ENCODE measurements around the gene ABHD14A. TPM values are rescaled to one million over a fixed set of nuclear protein-coding genes. Genes with fewer than 3 reads are reported as not detected.
"Not testable (repeated sequence)": the region's sequence is repeated elsewhere in the genome, so short reads cannot be mapped to it uniquely, and the experiment has no call there.

The ABHD14A gene
- total RNA-seq, 4 donors from 2014 or later, result 2.2 to 14.8 (median 5.0) TPM

DNA sequence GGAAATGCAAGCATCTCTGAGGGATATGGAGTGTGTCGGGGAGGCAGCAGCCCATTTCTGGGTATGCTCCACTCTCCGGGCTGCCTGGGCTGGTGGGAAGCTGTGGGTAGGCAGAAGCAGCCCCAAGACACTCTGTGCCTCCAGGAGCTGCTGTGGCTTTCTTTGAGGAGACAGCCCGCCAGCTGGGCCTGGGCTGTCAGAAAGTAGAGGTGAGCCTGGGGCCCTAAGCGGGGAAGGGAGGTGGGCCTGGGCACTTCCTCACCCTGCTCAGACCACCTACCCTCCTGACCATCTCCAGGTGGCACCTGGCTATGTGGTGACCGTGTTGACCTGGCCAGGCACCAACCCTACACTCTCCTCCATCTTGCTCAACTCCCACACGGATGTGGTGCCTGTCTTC is 10.2 kb downstream of the ABHD14A start:
- no peak overlapping the region for H3K4me3 ChIP-seq (ENCODE audit: low read depth, poor library complexity, severe bottlenecking)
- TF ChIP-seq, protein P1, sequence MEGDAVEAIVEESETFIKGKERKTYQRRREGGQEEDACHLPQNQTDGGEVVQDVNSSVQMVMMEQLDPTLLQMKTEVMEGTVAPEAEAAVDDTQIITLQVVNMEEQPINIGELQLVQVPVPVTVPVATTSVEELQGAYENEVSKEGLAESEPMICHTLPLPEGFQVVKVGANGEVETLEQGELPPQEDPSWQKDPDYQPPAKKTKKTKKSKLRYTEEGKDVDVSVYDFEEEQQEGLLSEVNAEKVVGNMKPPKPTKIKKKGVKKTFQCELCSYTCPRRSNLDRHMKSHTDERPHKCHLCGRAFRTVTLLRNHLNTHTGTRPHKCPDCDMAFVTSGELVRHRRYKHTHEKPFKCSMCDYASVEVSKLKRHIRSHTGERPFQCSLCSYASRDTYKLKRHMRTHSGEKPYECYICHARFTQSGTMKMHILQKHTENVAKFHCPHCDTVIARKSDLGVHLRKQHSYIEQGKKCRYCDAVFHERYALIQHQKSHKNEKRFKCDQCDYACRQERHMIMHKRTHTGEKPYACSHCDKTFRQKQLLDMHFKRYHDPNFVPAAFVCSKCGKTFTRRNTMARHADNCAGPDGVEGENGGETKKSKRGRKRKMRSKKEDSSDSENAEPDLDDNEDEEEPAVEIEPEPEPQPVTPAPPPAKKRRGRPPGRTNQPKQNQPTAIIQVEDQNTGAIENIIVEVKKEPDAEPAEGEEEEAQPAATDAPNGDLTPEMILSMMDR (IDR thresholded peaks at IDR 0.05), result no peak
- no peak for TF ChIP-seq POLR2A (IDR thresholded peaks at IDR 0.05)
- WGBS, 2 donors, result 85 to 90% methylated on average over 4 to 6 of the region's 6 CpGs
- intact Hi-C loops (cut with DNase I; ENCODE audit: low total_unique reads), result no loop called here
- DNase-seq (ENCODE audit: low spot score in 2 of 2), result no peak

DNA sequence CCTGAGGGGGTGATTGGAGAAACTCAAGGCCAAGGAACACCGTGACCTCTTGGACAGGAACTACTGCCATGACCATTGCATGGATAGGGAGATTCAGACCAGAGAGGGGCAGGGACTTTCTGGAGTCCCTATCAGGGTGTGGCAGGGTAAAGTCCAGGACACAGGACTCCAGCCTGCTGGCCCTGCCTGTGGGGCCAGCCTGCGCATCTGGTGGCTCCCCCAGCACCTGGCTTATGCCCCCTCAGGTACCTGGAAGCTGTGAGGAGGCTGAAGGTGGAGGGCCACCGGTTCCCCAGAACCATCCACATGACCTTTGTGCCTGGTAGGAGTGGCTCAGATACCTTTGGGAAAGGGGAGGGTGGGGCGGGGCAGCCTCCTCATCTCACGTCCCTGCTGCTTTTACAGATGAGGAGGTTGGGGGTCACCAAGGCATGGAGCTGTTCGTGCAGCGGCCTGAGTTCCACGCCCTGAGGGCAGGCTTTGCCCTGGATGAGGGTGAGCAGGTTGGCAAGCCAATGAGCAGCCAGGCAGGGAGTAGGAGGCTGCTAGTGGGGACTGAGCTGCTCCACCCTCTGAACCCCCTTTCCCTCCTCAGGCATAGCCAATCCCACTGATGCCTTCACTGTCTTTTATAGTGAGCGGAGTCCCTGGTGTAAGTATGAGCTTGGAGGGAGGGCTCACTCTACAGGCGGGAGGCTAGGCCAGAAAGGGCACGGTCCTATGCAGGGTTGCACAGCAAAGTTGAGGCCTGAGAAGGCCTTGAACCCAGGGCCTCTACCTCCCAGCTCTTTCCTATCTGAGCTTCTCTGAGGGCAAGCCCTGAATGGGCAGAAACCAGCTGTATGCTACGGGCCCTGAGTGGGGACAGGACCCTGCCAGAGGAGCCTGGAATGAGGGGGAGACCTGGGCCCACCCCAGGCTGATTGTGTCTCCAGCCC is 11.4 kb downstream of the ABHD14A start:
- H3K4me3 ChIP-seq (ENCODE audit: low read depth, poor library complexity, severe bottlenecking), result no peak overlapping the region
- no peak for TF ChIP-seq POLR2A (IDR thresholded peaks at IDR 0.05)
- TF ChIP-seq, protein P1 (IDR thresholded peaks at IDR 0.05), result no peak
- WGBS, 2 donors, result 74 to 79% methylated on average over 12 of the region's 12 CpGs
- intact Hi-C loops (cut with DNase I; ENCODE audit: low total_unique reads), result no loop called here
- DNase-seq (ENCODE audit: low spot score in 2 of 2), result no peak

DNA sequence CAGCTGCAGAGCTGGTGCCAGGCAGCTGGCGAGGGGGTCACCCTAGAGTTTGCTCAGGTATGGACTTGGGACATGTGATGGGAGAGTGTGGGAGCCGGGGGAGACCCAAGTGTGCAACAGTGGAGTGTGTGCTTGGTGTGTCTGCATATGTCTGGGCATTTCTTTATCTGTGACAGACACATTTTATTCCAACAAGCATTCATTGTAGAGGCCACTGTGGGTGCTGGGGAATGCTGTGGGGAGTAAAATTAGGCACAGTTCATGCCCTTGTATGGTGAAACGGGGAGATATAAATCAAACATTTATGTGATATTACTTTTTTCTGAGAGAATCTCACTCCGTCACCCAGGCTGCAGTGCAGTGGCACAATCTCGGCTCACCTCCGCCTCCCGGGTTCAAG is 12.7 kb downstream of the ABHD14A start:
- TF ChIP-seq, protein P1 (IDR thresholded peaks at IDR 0.05), result no peak
- TF ChIP-seq POLR2A (IDR thresholded peaks at IDR 0.05), result no peak
- intact Hi-C loops (cut with DNase I; ENCODE audit: low total_unique reads), result no loop called here
- H3K4me3 ChIP-seq (ENCODE audit: low read depth, poor library complexity, severe bottlenecking), result no peak overlapping the region
- WGBS, 2 donors, result 73 to 88% methylated on average over 7 of the region's 7 CpGs
- no peak for DNase-seq (ENCODE audit: low spot score in 2 of 2)

DNA sequence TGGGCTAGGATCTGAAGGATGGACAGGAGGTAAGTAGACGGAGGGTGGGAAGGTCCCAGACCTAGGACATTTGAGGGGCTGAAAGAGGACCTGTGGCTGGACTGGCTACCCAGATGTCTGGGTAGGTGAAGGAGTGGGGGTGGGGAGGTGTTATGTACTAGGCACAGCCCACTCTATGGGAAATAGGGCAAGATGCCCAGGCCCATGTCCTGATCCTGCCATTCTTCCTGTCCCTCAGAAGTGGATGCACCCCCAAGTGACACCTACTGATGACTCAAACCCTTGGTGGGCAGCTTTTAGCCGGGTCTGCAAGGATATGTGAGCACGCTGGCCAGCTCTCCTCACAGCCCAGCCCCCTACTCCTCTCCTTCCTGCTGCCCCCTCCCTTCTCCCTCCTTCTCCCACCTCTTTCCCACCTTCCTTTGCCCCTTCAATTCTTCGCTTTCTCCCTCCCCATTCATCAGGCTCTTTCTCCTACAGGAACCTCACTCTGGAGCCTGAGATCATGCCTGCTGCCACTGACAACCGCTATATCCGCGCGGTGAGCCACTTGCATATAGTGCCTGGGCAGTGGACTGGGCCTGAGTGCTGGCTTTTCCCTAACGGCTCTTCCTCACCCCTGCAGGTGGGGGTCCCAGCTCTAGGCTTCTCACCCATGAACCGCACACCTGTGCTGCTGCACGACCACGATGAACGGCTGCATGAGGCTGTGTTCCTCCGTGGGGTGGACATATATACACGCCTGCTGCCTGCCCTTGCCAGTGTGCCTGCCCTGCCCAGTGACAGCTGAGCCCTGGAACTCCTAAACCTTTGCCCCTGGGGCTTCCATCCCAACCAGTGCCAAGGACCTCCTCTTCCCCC is 13.7 kb downstream of the ABHD14A start:
- intact Hi-C loops (cut with DNase I; ENCODE audit: low total_unique reads), result no loop called here
- TF ChIP-seq, protein P1 (IDR thresholded peaks at IDR 0.05), result no peak
- no peak for DNase-seq (ENCODE audit: low spot score in 2 of 2)
- 75 to 80% methylated on average over 15 of the region's 15 CpGs for WGBS, 2 donors
- H3K4me3 ChIP-seq (ENCODE audit: low read depth, poor library complexity, severe bottlenecking), result no peak overlapping the region

DNA sequence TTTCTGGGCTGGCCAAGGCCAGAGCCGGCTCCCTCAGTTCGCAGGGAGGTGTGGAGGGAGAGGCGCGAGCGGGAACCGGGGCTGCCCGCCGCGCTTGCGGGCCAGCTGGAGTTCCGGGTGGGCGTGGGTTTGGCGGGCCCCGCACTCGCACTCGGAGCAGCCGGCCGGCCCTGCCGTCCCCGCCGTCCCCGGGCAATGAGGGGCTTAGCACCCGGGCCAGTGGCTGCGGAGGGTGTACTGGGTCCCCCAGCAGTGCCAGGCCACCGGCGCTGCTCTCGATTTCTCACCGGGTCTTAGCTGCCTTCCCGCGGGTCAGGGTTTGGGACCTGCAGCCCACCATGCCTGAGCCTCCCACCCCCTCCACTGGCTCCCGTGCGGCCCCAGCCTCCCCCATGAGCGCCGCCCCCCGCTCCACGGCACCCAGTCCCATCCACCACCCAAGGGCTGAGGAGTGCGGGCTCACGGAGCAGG is 15.7 kb downstream of the ABHD14A start:
- whole genome bisulfite sequencing, 2 donors, result 74 to 86% methylated on average over 25 to 30 of the region's 38 CpGs
- DNase-seq (ENCODE audit: low spot score in 2 of 2), result not testable (repeated sequence)

More for the DNA sequence above, 15.7 kb downstream of the ABHD14A start:
- intact Hi-C loops (cut with DNase I; ENCODE audit: low total_unique reads); H3K4me3 ChIP-seq (ENCODE audit: low read depth, poor library complexity, severe bottlenecking): not testable (repeated sequence)

Measured in lower leg skin (tissue), 4 donors.